ENCODE results near the gene TFB2M.
"Not testable (repeated sequence)": the region's sequence is repeated elsewhere in the genome, so short reads cannot be mapped to it uniquely, and the experiment has no call there.

Gene TFB2M

DNA sequence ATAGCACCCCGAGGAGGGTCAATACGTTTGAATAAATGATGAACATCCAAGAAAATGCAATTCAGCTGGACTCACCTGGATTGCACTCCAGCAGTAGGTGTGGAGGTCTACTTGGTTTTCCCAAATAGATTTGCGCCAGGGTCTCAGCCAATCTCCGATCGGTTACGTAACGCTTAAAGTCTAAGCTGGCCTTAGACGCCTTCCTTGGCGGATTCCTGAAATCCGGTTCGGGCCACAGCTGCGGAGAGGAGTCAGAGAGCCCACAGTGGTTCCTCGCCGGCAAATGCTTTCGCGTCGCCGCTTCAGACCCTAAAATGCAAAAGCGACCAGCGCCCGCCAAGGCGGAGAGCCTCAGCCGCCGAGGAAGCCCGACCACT is 322 bp downstream of the TFB2M start:
- Histone ChIP-seq H2AFZ (ENCODE audit: low read depth, low read length) (peak overlapping the region; percentile 69), H3K4me3 (ENCODE audit: low read length) (peak overlapping the region; percentile 88), H4K20me1 (ENCODE audit: insufficient read depth, low read length) (no peaks in the 10 kb centered on the region), H3K27me3 (ENCODE audit: low read depth, low read length) (no peaks in the 10 kb centered on the region), H3K9ac (ENCODE audit: low read length) (peak overlapping the region; percentile 65), H3K79me2 (ENCODE audit: low read length) (peaks cover 82% of the 10 kb centered on the region), H3K4me2 (ENCODE audit: low read length) (peak overlapping the region; percentile 60), H3K4me1 (ENCODE audit: low read length) (peaks cover 26% of the 10 kb centered on the region), H3K9me3 (ENCODE audit: insufficient read depth, low read length) (no peaks in the 10 kb centered on the region), H3K36me3 (replicated peaks; ENCODE audit: low read depth, low read length) (peaks cover 11% of the 10 kb centered on the region), H3K27ac (ENCODE audit: low read length) (peak overlapping the region; percentile 8; the same call in 1 of the 2 replicates)
- TF ChIP-seq EZH2phosphoT487 (IDR thresholded peaks at IDR 0.05; ENCODE audit: low read depth), result no peak
- TF ChIP-seq CTCF (IDR thresholded peaks at IDR 0.05; ENCODE audit: low read depth, low read length), result no peak

DNA sequence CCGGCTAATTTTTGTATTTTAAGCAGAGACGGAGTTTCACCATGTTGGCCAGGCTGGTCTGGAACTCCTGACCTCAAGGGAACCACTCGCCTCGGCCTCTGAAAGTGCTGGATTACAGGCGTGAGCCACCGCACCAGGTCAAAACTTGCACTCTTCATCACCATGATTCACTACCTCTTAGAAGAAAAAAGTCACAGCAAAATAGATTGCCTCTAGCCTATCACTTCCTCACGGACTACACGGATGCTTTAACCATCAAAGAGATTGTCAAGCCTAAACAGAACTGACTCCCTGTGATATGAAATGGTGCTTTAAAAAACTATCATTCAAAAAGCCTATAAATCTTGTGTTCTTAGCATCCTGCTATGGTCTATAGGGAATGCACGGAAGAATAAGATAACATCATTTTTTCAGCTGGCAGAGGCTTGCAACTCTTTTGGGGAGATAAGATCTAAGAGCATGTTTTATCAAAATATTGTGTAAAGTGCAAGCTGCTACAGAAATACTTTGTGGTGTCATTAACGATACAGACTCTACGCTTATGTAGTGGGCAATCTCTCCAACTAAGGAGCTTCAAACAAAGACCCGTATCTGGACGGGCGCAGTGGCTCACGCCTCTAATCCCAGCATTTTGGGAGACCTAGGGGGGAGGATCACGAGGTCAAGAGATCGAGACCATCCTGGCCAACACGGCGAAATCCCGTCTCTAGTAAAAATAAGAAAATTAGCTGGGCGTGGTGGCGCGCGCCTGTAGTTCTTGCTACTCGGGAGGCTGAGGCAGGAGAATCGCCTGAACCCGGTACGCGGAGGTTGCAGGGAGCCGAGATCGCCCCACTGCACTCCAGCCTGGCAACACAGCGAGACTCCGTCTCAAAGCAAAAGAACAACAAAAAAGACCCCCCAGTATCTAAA is 966 bp downstream of the TFB2M start:
- Histone ChIP-seq H3K4me2 (ENCODE audit: low read length) (peak overlapping the region; percentile 60), H3K9me3 (ENCODE audit: insufficient read depth, low read length) (no peaks in the 10 kb centered on the region), H3K9ac (ENCODE audit: low read length) (peak overlapping the region; percentile 65), H4K20me1 (ENCODE audit: insufficient read depth, low read length) (no peaks in the 10 kb centered on the region), H3K4me1 (ENCODE audit: low read length) (peaks cover 26% of the 10 kb centered on the region), H3K27ac (ENCODE audit: low read length) (no peak overlapping the region), H3K79me2 (ENCODE audit: low read length) (peaks cover 80% of the 10 kb centered on the region), H2AFZ (ENCODE audit: low read depth, low read length) (no peak overlapping the region), H3K4me3 (ENCODE audit: low read length) (peak overlapping the region; percentile 88), H3K27me3 (ENCODE audit: low read depth, low read length) (no peaks in the 10 kb centered on the region), H3K36me3 (replicated peaks; ENCODE audit: low read depth, low read length) (peaks cover 11% of the 10 kb centered on the region)
- TF ChIP-seq EZH2phosphoT487 (IDR thresholded peaks at IDR 0.05; ENCODE audit: low read depth) (no peak), CTCF (IDR thresholded peaks at IDR 0.05; ENCODE audit: low read depth, low read length) (no peak)

DNA sequence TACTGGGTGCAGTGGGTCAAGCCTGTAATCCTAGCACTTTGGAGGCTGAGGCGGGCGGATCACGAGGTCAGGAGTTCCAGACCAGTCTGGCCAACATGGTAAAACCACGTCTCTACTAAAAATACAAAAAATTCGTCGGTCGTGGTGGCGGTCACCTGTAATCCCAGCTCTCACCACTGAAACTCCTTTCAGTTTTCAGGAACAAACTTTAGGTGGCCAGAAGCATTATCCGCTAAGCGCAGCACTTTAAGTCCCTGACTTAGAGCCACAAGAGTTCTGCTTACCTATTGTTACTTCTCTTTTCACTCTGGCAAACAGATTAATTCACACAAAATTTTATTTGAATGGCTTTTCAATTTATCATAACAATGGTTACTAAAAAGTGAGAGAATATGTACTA is 5.2 kb downstream of the TFB2M start:
- H3K4me3 ChIP-seq (ENCODE audit: low read length); H4K20me1 ChIP-seq (ENCODE audit: insufficient read depth, low read length); H3K27me3 ChIP-seq (ENCODE audit: low read depth, low read length); H3K27ac ChIP-seq (ENCODE audit: low read length); H3K4me1 ChIP-seq (ENCODE audit: low read length); H3K4me2 ChIP-seq (ENCODE audit: low read length); H3K9ac ChIP-seq (ENCODE audit: low read length); H3K9me3 ChIP-seq (ENCODE audit: insufficient read depth, low read length); H2AFZ ChIP-seq (ENCODE audit: low read depth, low read length): not testable (repeated sequence)
- peaks cover 35% of the 10 kb centered on the region for H3K36me3 ChIP-seq (replicated peaks; ENCODE audit: low read depth, low read length)
- peaks cover 64% of the 10 kb centered on the region for H3K79me2 ChIP-seq (ENCODE audit: low read length)

- H3K4me3 ChIP-seq (ENCODE audit: low read length), result no peak overlapping the region
- H3K4me1 ChIP-seq (ENCODE audit: low read length), result no peaks in the 10 kb centered on the region; the same call in 1 of the 2 replicates
- peaks cover 44% of the 10 kb centered on the region for H3K36me3 ChIP-seq (replicated peaks; ENCODE audit: low read depth, low read length)
- no peak overlapping the region for H2AFZ ChIP-seq (ENCODE audit: low read depth, low read length)
- H3K4me2 ChIP-seq (ENCODE audit: low read length), result no peak overlapping the region
- no peak for TF ChIP-seq CTCF (IDR thresholded peaks at IDR 0.05; ENCODE audit: low read depth, low read length)
- TF ChIP-seq EZH2phosphoT487 (IDR thresholded peaks at IDR 0.05; ENCODE audit: low read depth), result no peak
- peaks cover 56% of the 10 kb centered on the region for H3K79me2 ChIP-seq (ENCODE audit: low read length)
- H4K20me1 ChIP-seq (ENCODE audit: insufficient read depth, low read length), result no peaks in the 10 kb centered on the region
- H3K9me3 ChIP-seq (ENCODE audit: insufficient read depth, low read length), result no peaks in the 10 kb centered on the region
- no peak overlapping the region for H3K27ac ChIP-seq (ENCODE audit: low read length)
- no peak overlapping the region for H3K9ac ChIP-seq (ENCODE audit: low read length)
- H3K27me3 ChIP-seq (ENCODE audit: low read depth, low read length), result no peaks in the 10 kb centered on the region
Observed at GRCh38 chr1:246559310-246559709, 6.8 kb downstream of the TFB2M start.
